Mesenteric fat pad (tissue), 1 donor: ENCODE data around the gene NOLC1. TPM values are rescaled to one million over a fixed set of nuclear protein-coding genes. Genes with fewer than 3 reads are reported as not detected.
A peak's percentile ranks its signal among the peaks of the same experiment; 100 is the strongest.

Experiments
- DNase-seq: peaks from one replicate; pipeline ENCODE4 v3.0.0-alpha.2; 2020; ENCODE audit warnings: low spot score
- long read RNA-seq: library from polyadenylated mRNA; unstranded; transcript quantifications from one replicate; pipeline ENCODE4 v2.0.0, GENCODE V29; 2020
- total RNA-seq: library from RNA; stranded (reverse); fragmentation: NEBNext Ultra II Directional; extraction: Animal tissue kit (Norgen Biotek cat#: 25700); gene quantifications from one replicate; pipeline ENCODE4 v1.2.1, GENCODE V29; 2021
- donor health status: DM: yes; HTN: yes; CAD: no.

The NOLC1 gene
- total RNA-seq = 50.2 TPM
- long read RNA-seq, transcript NOLC1-209 (13 exons, 3,932 nt) = minor isoform, 5 of 77 reads
- long read RNA-seq, transcript NOLC1-202 (13 exons, 3,967 nt) = major isoform, 7 of 77 reads
- long read RNA-seq, partial matches to known transcripts = 42 of 77 reads
- long read RNA-seq, other reads (novel, unspliced or antisense) = 18 of 77 reads

GRCh38 chr10:102151774-102152544 is at the start of gene NOLC1:
Gene NOLC1, plus strand, starts transcription at chr10:102152389. Its CDS starts 22 bp downstream, at chr10:102152411.
- DNase-seq = peak; percentile 99

GRCh38 chr10:102102421-102102820 is 49.8 kb upstream of the NOLC1 start:
- no peak for DNase-seq

- no peak for DNase-seq
Observed at GRCh38 chr10:102106998-102107397, 45.2 kb upstream of the NOLC1 start.

GRCh38 chr10:102109166-102110116 is 42.7 kb upstream of the NOLC1 start:
- no peak for DNase-seq

- no peak for DNase-seq
Observed at GRCh38 chr10:102111276-102111675, 40.9 kb upstream of the NOLC1 start.

GRCh38 chr10:102112210-102112817 is 39.9 kb upstream of the NOLC1 start:
- no peak for DNase-seq

- DNase-seq = no peak
Observed at GRCh38 chr10:102113261-102113955, 38.8 kb upstream of the NOLC1 start.

- DNase-seq = no peak
Observed at GRCh38 chr10:102113956-102114857, 38.0 kb upstream of the NOLC1 start.

GRCh38 chr10:102114861-102115618 is 37.1 kb upstream of the NOLC1 start:
- peak; percentile 95 for DNase-seq

- no peak for DNase-seq
Observed at GRCh38 chr10:102115775-102116174, 36.4 kb upstream of the NOLC1 start.

GRCh38 chr10:102116656-102117055 is 35.5 kb upstream of the NOLC1 start:
- no peak for DNase-seq

- DNase-seq = peak; percentile 92
Observed at GRCh38 chr10:102117391-102118159, 34.6 kb upstream of the NOLC1 start.

GRCh38 chr10:102118867-102119266 is 33.3 kb upstream of the NOLC1 start:
- no peak for DNase-seq

- DNase-seq = no peak
Observed at GRCh38 chr10:102119417-102120141, 32.6 kb upstream of the NOLC1 start.

GRCh38 chr10:102120142-102120990 is 31.8 kb upstream of the NOLC1 start, which contains the start of gene LDB1:
Gene LDB1, minus strand, starts transcription at chr10:102120368. Its CDS starts 258 bp downstream, at chr10:102120110.
- peak; percentile 91 for DNase-seq
